Fibroblast of lung (primary cell): ENCODE results near the gene CARS1. TPM values are rescaled to one million over a fixed set of nuclear protein-coding genes. Genes with fewer than 3 reads are reported as not detected.

Experiments
- DNase-seq, 2 donors: peaks; one replicate each; pipeline versions ENCODE4 v3.0.0 to v3.0.0-alpha.2; 2010; ENCODE audit warnings: low read depth in 2 of 2
- H2AFZ ChIP-seq: 2 replicates; pipeline ENCODE4 v1.5.1; 2012; ENCODE audit warnings: low read length, control low read depth, inconsistent platforms
- H3K27ac ChIP-seq: 2 replicates; pipeline ENCODE4 v1.5.1; 2011; ENCODE audit warnings: low read length, control low read depth; ENCODE audit not compliant: insufficient read depth
- H3K27me3 ChIP-seq: 2 replicates; pipeline ENCODE4 v1.5.1; 2011; ENCODE audit warnings: mild to moderate bottlenecking, low read length; ENCODE audit not compliant: control insufficient read depth, insufficient read depth
- H3K36me3 ChIP-seq: 2 replicates; pipeline ENCODE4 v1.5.1; 2011; ENCODE audit warnings: low read length; ENCODE audit not compliant: control insufficient read depth, insufficient read depth
- H3K4me1 ChIP-seq: 2 replicates; pipeline ENCODE4 v1.5.1; 2011; ENCODE audit warnings: low read length; ENCODE audit not compliant: control insufficient read depth, insufficient read depth; ENCODE audit errors: extremely low read depth
- H3K4me2 ChIP-seq: 2 replicates; pipeline ENCODE4 v1.5.1; 2011; ENCODE audit warnings: low read length, control low read depth; ENCODE audit not compliant: insufficient read depth; ENCODE audit errors: extremely low read depth
- H3K4me3 ChIP-seq, 4 experiments: fragments of 200-600 bp in 1 of 4; sonication (generic) in 1 of 4; replicated peaks in 1 of 4; 2 replicates each; pipeline ENCODE4 v1.5.1; 2011 to 2016; ENCODE audit warnings: low read length in 4 of 4, low read depth in 3 of 4, mild to moderate bottlenecking in 3 of 4, control low read depth in 2 of 4, inconsistent platforms in 1 of 4, mixed read lengths in 1 of 4; ENCODE audit not compliant: insufficient read depth in 1 of 4; ENCODE audit errors: control extremely low read depth in 1 of 4
- H3K79me2 ChIP-seq: 2 replicates; pipeline ENCODE4 v1.5.1; 2012; ENCODE audit warnings: mild to moderate bottlenecking, low read length, inconsistent platforms; ENCODE audit not compliant: control insufficient read depth, insufficient read depth
- H3K9ac ChIP-seq: 2 replicates; pipeline ENCODE4 v1.5.1; 2011; ENCODE audit warnings: mild to moderate bottlenecking, low read length, control low read depth; ENCODE audit not compliant: insufficient read depth
- H3K9me3 ChIP-seq: 2 replicates; pipeline ENCODE4 v1.5.1; 2012; ENCODE audit warnings: low read depth, low read length; ENCODE audit not compliant: control insufficient read depth, insufficient read depth
- H4K20me1 ChIP-seq: 2 replicates; pipeline ENCODE4 v1.5.1; 2011; ENCODE audit warnings: low read length; ENCODE audit not compliant: control insufficient read depth, insufficient read depth; ENCODE audit errors: extremely low read depth
- CTCF ChIP-seq, 2 donors: IDR thresholded peaks in 1 of 2; conservative IDR thresholded peaks in 1 of 2; 1 replicate in 1 of 2; 2 replicates in 1 of 2; pipeline ENCODE4 v1.5.1; 2011 to 2012; ENCODE audit warnings: low read length in 2 of 2, control low read depth in 1 of 2, inconsistent platforms in 1 of 2, low read depth in 1 of 2, mild to moderate bottlenecking in 1 of 2
- EZH2 ChIP-seq: IDR thresholded peaks from 2 replicates; pipeline ENCODE4 v1.5.1; 2012; ENCODE audit warnings: low read length, control low read depth, mild to moderate bottlenecking; ENCODE audit errors: missing control alignments
- polyA plus RNA-seq, 2 donors: library from polyadenylated mRNA; depleted of rRNA in 1 of 2; stranded (reverse) in 1 of 2; unstranded in 1 of 2; fragments of >200 nt; gene quantifications; 2 replicates each; pipeline ENCODE4 v1.2.1, GENCODE V29; 2011 to 2012; ENCODE audit warnings: missing spikeins in 1 of 2
- total RNA-seq: library from RNA; depleted of rRNA; stranded (reverse); fragments of >200 nt; gene quantifications from 2 replicates; pipeline ENCODE4 v1.2.1, GENCODE V29; 2014

The CARS1 gene
- total and polyA plus RNA-seq, 2 donors (not counting 1 experiment from before 2014, with no cell fraction given): 67.5 to 149 TPM

GRCh38 chr11:3083321-3083720, 26.1 kb upstream of the CARS1 start:
- H2AFZ ChIP-seq: no peak overlapping the region
- no peak overlapping the region for H3K9ac ChIP-seq
- TF ChIP-seq EZH2: no peak
- TF ChIP-seq CTCF (conservative IDR thresholded peaks at IDR 0.05 in 1 of 2, IDR thresholded peaks at IDR 0.05 in 1 of 2; ENCODE audit: low read depth in 1 of 2, low read length in 2 of 2): no peak
- H3K27ac ChIP-seq: no peak overlapping the region
- H3K79me2 ChIP-seq: no peaks in the 10 kb centered on the region
- H3K9me3 ChIP-seq: no peaks in the 10 kb centered on the region
- H3K4me1 ChIP-seq: no peaks in the 10 kb centered on the region
- no peaks in the 10 kb centered on the region for H4K20me1 ChIP-seq
- H3K4me2 ChIP-seq: no peak overlapping the region
- H3K36me3 ChIP-seq: peaks cover 4% of the 10 kb centered on the region
- H3K4me3 ChIP-seq: no peak overlapping the region
- no peak for DNase-seq
- H3K27me3 ChIP-seq: no peaks in the 10 kb centered on the region

GRCh38 chr11:3081386-3081751, 24.1 kb upstream of the CARS1 start:
- H3K79me2 ChIP-seq: no peaks in the 10 kb centered on the region
- H4K20me1 ChIP-seq: no peaks in the 10 kb centered on the region
- H3K27me3 ChIP-seq: no peaks in the 10 kb centered on the region
- no peaks in the 10 kb centered on the region for H3K36me3 ChIP-seq
- DNase-seq: no peak
- no peak overlapping the region for H3K4me3 ChIP-seq
- H3K27ac ChIP-seq: no peak overlapping the region
- no peak overlapping the region for H2AFZ ChIP-seq
- no peak overlapping the region for H3K9ac ChIP-seq
- H3K4me1 ChIP-seq: no peaks in the 10 kb centered on the region
- no peaks in the 10 kb centered on the region for H3K9me3 ChIP-seq
- no peak overlapping the region for H3K4me2 ChIP-seq
- no peak for TF ChIP-seq CTCF (conservative IDR thresholded peaks at IDR 0.05 in 1 of 2, IDR thresholded peaks at IDR 0.05 in 1 of 2; ENCODE audit: low read depth in 1 of 2, low read length in 2 of 2)
- no peak for TF ChIP-seq EZH2

- Histone ChIP-seq H3K27me3 (no peaks in the 10 kb centered on the region), H2AFZ (no peak overlapping the region), H3K4me3 (no peak overlapping the region), H3K4me2 (no peak overlapping the region), H3K79me2 (no peaks in the 10 kb centered on the region), H3K9ac (no peak overlapping the region), H3K27ac (no peak overlapping the region), H4K20me1 (no peaks in the 10 kb centered on the region), H3K36me3 (no peaks in the 10 kb centered on the region), H3K4me1 (no peaks in the 10 kb centered on the region), H3K9me3 (no peaks in the 10 kb centered on the region)
- TF ChIP-seq EZH2 (no peak), CTCF (conservative IDR thresholded peaks at IDR 0.05 in 1 of 2, IDR thresholded peaks at IDR 0.05 in 1 of 2; ENCODE audit: low read depth in 1 of 2, low read length in 2 of 2) (no peak)
- DNase-seq: no peak
Measured at GRCh38 chr11:3080733-3081385, 23.6 kb upstream of the CARS1 start.
